ENCODE results near the gene NAT8L.

The NAT8L gene

GRCh38 chr4:2096073-2096609 lies 37.0 kb downstream of the NAT8L start:
- no peak for DNase-seq

DNA sequence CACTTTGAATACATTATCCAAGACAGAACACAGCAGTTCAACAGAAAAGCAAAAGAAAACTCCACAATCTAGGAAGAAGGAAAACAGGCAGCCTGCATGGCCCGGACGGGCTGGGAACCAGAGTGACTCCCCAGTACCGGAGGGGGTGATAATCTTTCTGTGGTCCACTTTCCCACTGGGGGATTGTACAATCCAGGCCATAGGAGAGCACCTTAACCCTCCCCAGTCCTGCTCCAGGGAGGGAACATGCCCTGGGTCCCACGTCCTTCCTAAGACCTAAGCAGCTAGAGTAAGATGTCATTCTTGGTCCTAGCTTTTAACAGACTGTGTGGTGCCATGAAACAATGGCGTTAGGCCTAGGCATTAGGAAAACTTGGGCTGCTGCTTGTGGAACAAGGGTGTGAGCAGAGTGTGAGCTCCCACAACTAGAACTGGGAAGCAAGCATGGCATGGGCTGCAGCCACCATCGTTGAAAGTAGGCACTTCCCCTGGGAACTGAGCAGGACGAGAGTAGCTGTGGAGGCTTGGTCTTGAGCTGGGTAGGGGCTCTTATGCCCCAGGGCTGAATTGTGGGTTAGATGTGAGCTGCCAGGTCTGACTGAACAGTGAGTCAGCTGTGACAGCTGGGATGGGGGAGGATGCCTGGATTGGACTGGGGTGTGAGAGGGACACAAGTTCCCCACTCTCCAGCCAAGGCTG lies 42.4 kb downstream of the NAT8L start:
- no peak for DNase-seq

GRCh38 chr4:2102045-2102883 lies 43.1 kb downstream of the NAT8L start:
- no peak for DNase-seq

DNA sequence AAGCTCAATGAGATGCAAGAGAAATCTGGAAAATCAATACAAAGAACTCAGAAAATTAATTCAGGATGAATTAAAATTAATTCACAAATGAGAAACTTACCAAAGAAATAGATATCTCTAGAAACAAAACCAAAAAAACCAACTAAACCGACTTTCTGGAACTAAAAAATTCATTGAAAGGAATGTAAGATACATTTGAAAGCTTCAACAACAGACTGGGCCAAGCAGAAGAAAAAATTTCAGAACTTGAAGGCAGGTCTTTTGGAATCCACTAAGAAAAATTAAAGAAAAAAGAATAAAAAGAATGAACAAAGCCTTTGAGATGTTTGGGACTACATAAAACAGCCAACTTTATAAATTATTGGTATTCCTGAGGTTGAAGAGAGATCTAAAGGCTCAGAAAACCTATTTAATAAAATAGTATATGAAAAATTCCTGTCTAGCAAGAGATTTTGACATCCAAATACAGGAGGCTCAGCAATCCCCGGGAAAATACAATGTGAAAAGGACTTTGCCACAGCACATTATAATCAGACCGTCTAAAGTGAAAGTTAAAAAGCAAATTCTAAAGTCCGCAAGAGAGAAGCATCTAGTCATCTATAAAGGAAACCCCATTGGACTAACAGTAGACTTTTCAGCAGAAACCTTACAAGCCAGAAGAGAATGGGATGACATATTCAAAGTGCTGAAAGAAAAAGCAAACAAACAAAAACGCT lies 44.2 kb downstream of the NAT8L start:
- no peak for DNase-seq

DNA sequence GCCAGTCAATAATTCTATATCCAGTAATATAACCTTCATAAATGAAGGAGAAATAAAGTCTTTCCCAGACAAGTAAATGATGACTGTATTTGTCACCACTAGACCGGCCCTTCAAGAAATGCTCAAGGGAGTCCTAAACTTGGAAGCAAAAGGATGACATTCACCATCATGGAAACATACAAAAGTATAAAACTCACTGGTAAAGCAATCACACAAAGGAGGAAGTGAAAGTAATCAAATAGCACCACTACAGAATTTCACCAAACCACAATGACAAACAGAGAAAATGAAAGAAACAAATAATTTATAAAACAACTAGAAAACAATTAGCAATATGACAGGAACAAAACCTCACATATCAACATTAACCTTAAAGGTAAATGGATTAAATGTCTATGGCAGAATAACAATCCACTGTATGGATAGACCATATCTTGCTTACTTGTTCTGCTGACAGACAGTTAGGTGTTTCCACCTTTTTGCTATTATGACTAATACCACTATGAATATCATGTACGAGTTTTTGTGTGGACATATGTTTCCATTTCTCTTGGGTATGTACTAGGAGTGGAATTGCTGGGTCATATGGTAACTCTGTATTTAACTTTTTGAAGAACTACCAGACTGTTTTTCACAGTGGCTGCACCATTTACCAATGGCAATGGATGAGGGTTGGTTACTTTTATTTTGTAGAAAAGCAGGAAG lies 44.9 kb downstream of the NAT8L start:
- DNase-seq, result no peak

GRCh38 chr4:2104556-2105345 lies 45.6 kb downstream of the NAT8L start:
- DNase-seq, result no peak

DNA sequence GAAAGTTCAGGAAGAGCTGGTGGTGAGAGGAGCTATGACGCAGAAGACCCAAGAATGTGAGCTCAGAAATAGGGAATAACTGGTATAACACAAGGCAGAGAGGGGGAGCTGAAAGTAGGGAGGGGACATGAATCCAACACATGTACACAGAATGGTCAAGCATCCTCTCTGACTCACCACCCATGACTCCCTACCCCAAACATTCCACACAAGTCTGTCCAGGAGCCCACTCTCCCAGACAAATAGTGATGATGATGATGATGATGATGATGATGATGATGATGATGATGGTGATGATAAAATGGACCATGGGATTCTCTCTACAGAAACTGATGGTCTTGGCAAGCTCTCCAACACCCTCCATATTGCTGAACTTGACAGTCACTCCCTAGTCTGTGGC lies 46.4 kb downstream of the NAT8L start:
- DNase-seq, result no peak

GRCh38 chr4:2116687-2117400 lies 57.7 kb downstream of the NAT8L start:
- no peak for DNase-seq

Measured in CD4-positive, alpha-beta T cell treated with Interleukin-12 subunit alpha and Interleukin-12 subunit beta, for 1 hour (primary cell).